Measurements from ENCODE around the gene CEP41.

Gene CEP41

DNA sequence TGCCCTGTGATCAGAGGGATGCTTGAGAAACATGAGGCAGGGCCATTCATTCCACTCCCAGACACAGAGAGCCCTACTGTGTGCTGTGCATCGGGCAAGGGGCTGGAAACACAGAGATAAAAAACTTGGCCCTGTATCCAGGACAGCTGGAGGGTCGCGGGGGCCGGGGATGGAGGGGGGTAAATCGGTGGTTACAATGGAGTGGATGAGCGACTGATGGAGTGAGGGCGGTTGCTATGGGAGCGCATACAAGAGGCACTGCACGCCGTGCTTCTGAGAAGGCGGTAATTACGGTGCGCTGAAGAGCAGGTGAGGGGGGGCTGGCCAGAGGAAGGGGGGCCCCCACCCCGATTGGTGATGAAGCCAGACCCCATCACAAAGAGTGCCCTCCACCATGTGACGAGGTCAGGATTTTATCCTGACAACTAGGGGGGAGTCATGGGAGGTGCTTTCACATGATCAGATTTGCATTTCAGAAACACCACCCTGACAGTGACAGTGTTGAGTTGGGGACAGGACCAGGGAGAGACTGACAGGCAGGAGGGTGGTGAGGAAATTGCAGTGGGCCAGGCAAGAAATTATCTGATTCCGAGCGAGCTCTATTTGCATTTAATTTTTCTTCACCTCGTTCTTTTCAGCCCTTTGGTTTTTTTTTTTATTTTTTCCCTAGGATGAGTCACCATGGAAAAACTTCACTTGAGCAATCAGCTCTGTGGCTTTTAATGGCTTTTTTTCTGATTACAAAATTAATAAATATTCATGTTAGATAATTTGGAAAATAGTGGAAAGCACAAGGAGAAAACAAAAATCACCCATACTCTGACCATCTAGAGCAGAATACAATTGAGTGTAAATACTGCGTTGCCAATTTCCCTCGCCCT, 88.4 kb downstream of the CEP41 start:
- no peak for DNase-seq (ENCODE audit: low read depth in 3 of 3, low spot score in 1 of 3)

DNA sequence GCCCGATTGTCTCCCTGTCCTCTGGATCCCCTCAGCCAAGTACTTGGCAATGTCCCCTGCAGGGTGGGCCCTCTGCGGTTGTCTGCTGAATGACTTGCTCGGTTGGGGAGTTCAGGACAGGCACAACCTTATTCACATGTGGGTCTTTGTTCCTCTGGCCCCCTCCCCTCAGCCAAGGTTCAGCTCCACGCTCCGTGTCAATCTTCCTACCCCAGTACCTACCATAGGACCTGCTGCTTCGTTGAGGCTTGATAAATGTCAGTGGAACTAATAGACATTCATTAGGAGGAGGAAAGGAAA, 89.1 kb downstream of the CEP41 start:
- no peak for DNase-seq (ENCODE audit: low read depth in 3 of 3, low spot score in 1 of 3)

GRCh38 chr7:130350945-130351790, 89.6 kb downstream of the CEP41 start:
- no peak for DNase-seq (ENCODE audit: low read depth in 3 of 3, low spot score in 1 of 3)

- DNase-seq (ENCODE audit: low read depth in 3 of 3, low spot score in 1 of 3), result no peak
Measured at GRCh38 chr7:130349911-130350782, 90.7 kb downstream of the CEP41 start.

DNA sequence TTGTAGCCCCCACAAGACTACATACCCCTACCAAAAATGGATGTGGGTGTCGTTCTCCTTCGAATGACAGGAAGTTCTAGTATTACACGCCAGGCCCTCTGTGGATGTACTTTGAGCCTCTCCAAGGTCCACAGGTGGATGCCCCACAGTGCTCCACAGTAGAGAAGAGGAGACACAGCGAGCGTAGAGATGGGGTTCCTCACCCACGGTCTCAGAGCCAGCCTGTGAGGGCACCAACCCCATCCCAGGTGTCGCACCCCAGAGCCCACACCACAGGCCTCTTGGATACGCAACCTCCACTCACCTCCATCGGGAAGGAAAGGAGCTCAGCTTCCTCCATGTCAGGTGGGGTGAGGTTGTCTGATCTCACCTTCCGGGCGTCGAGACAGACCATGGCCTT, 93.9 kb downstream of the CEP41 start:
- DNase-seq (ENCODE audit: low read depth in 3 of 3, low spot score in 1 of 3), result no peak

DNA sequence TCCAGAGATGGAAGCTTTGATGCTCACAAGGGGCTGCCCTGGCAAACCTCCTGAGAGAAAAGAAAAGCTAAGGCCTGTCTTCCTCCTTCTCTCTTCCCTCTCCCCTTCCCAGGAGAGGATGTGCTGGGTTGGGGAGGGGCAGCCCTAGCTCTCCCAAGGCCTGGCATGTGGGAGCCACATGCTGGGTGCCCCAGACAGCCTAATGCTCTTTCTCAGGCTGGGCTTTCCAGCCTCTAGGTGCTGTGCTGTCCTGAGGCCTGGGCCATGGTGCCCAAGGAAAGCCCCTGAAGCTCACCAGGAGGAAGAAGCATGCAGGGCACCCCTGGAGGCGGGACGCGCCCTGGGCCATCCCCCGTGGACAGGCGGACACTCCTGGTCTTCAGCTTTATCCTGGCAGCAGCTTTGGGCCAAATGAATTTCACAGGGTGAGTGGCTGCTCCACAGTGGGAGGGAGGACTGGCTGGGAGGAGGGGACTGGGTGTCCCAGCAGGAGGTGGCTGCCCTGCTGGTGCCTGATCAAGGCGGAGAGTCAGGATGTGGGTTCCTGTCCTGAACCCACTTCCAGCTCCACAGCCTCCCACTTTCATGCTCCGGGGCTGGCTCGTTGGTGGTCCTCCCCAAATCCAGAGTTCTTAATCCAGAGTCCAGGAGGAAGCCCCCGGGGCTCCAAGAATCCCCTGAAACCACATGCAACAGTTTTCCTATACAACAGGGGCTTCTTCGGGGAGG, 94.5 kb downstream of the CEP41 start:
- no peak for DNase-seq (ENCODE audit: low read depth in 3 of 3, low spot score in 1 of 3)

DNA sequence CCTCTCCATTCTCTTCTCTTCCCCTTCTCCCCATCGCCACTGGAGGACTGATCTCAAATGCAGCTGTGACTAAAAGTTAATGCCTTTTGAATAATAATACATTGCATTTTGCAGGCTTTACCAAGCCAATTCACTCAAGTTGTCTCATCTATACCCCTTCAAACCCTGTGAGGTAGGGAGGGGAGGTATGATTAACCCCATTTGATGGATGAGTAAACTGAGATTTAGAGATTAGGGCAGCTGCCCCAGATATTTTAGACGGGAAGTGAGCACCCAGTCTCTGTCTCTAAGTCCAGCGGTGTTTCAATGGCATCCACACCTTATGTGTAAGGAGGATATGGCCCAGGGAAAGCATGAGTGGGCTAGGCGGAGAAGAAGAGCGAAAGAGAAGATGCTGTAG, 95.1 kb downstream of the CEP41 start:
- no peak for DNase-seq (ENCODE audit: low read depth in 3 of 3, low spot score in 1 of 3)

DNA sequence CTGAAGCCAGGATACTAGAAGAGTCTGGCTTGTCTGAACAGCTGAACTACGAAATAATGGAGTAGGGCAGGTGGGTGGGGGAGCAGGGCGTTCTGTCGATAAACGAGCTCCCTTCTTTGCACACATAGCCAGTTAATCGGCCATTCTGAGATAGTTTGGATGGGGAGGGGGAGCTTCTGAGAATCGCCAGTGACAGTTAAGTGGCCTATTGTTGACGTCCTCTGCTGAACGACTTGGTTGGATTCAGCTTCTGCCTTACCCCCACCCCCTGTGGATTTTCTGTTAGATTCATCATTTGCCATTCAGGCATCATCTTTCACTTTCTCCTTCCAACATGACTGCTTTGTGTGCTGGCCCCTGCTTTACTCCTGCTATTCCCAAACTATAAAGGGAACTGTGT, 95.7 kb downstream of the CEP41 start:
- DNase-seq (ENCODE audit: low read depth in 3 of 3, low spot score in 1 of 3), result no peak

- DNase-seq (ENCODE audit: low read depth in 3 of 3, low spot score in 1 of 3), result no peak
Measured at GRCh38 chr7:130344271-130344866, 96.4 kb downstream of the CEP41 start, which contains the start of gene CPA5. CPA5 (plus strand) TSS chr7:130344816; CDS start chr7:130346486, 1,670 bp downstream.
